ENCODE results near the gene CTNNA3. TPM values are rescaled to one million over a fixed set of nuclear protein-coding genes. Genes with fewer than 3 reads are reported as not detected.

CTNNA3 gene
- total and polyA plus RNA-seq, 2 donors (not counting 3 experiments of a cell fraction or from before 2014, with no cell fraction given) = not detected

GRCh38 chr10:65910209-65910608, 1785.8 kb downstream of the CTNNA3 start:
- FAIRE-seq (no peak), DNase-seq (ENCODE audit: low read depth, low spot score) (no peak)
- H3K79me2 ChIP-seq (ENCODE audit: control insufficient read depth, insufficient read depth, low read length) = no peaks in the 10 kb centered on the region
- no peak overlapping the region for H2AFZ ChIP-seq (ENCODE audit: low read depth, low read length)
- ChIA-PET POLR2A (no interaction called here), CTCF (no interaction called here)
- BruUV-seq (replicated peaks) = no TSS peak
- no peaks in the 10 kb centered on the region for H3K9me3 ChIP-seq (replicated peaks; ENCODE audit: control insufficient read depth, insufficient read depth, low read length)
- TF ChIP-seq MAX (IDR thresholded peaks at IDR 0.05; ENCODE audit: insufficient read depth, insufficient read length) = no peak
- no peak for TF ChIP-seq MYC (IDR thresholded peaks at IDR 0.05; ENCODE audit: low read depth, low read length)
- TF ChIP-seq POLR2A (IDR thresholded peaks at IDR 0.05; ENCODE audit: low read depth, low read length) = no peak
- no peak for TF ChIP-seq POLR2AphosphoS5 (IDR thresholded peaks at IDR 0.05; ENCODE audit: insufficient read depth, low read depth, low read length)
- no peak for TF ChIP-seq FOS (IDR thresholded peaks at IDR 0.05; ENCODE audit: borderline replicate concordance, insufficient read depth, low read length)
- no peak for TF ChIP-seq CTCF (IDR thresholded peaks at IDR 0.05; ENCODE audit: extremely low read depth in 1 of 2, insufficient read depth in 1 of 2, low read depth in 1 of 2, low read length in 2 of 2)
- TF ChIP-seq EZH2 (IDR thresholded peaks at IDR 0.05; ENCODE audit: borderline replicate concordance, low read depth, low read length, severe bottlenecking) = no peak
- no peak for TF ChIP-seq GATA2 (IDR thresholded peaks at IDR 0.05; ENCODE audit: insufficient read depth, insufficient read length, low read depth, low read length)
- no peak for TF ChIP-seq JUN (IDR thresholded peaks at IDR 0.05; ENCODE audit: borderline replicate concordance, insufficient read depth, insufficient read length, low read depth)
- H3K9ac ChIP-seq (replicated peaks; ENCODE audit: extremely low read depth, insufficient read depth, low read length) = no peak overlapping the region
- dilution Hi-C loops (cut with MboI; ENCODE audit: extremely low pct_ligation_motif_present, low sequenced_read_pairs) (no loop called here), intact Hi-C loops (cut with micrococcal nuclease) (no loop called here)
- no peak overlapping the region for H3K4me2 ChIP-seq (ENCODE audit: insufficient read depth, low read length)
- no peaks in the 10 kb centered on the region for H3K4me1 ChIP-seq (ENCODE audit: control insufficient read depth, extremely low read depth, insufficient read depth, low read length)
- H3K27me3 ChIP-seq (ENCODE audit: control insufficient read depth in 2 of 2, insufficient read depth in 2 of 2, low read length in 2 of 2) = no peaks in the 10 kb centered on the region
- no peaks in the 10 kb centered on the region for H3K9me1 ChIP-seq (replicated peaks; ENCODE audit: control insufficient read depth, extremely low read depth, insufficient read depth, low read length)
- no peaks in the 10 kb centered on the region for H3K36me3 ChIP-seq (ENCODE audit: control insufficient read depth in 2 of 2, extremely low read depth in 1 of 2, insufficient read depth in 2 of 2, low read length in 2 of 2)
- H3K27ac ChIP-seq (ENCODE audit: insufficient read depth, low read depth, low read length) = no peak overlapping the region
- no peak overlapping the region for H3K4me3 ChIP-seq (replicated peaks in 1 of 3; ENCODE audit: insufficient read depth in 1 of 3, low read depth in 1 of 3, low read length in 3 of 3)
- no peaks in the 10 kb centered on the region for H4K20me1 ChIP-seq (replicated peaks; ENCODE audit: control insufficient read depth, extremely low read depth, insufficient read depth, low read length)
